ENCODE measurements around the gene MAN1A1.

DNA sequence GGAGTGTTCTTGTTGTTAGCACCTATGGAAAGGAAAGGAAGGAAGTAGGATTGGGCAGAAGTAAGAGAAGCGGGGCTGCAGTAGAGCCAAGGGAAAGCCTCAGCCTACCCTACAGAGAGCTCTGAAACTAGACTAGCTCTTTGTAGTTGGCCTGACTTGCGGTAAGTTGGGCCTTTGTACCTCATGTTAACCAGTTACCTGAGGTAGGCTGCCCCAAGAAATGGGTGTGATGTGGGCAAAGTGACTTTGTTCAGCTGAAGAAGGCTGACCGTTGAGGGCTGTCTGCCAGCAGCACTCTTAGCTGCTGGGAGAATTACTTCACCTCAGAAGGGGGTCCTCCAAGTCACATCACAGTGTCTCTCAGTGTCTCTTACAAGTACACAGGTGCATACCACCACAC, 216.2 kb downstream of the MAN1A1 start:
- TF ChIP-seq, protein P1, sequence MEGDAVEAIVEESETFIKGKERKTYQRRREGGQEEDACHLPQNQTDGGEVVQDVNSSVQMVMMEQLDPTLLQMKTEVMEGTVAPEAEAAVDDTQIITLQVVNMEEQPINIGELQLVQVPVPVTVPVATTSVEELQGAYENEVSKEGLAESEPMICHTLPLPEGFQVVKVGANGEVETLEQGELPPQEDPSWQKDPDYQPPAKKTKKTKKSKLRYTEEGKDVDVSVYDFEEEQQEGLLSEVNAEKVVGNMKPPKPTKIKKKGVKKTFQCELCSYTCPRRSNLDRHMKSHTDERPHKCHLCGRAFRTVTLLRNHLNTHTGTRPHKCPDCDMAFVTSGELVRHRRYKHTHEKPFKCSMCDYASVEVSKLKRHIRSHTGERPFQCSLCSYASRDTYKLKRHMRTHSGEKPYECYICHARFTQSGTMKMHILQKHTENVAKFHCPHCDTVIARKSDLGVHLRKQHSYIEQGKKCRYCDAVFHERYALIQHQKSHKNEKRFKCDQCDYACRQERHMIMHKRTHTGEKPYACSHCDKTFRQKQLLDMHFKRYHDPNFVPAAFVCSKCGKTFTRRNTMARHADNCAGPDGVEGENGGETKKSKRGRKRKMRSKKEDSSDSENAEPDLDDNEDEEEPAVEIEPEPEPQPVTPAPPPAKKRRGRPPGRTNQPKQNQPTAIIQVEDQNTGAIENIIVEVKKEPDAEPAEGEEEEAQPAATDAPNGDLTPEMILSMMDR (conservative IDR thresholded peaks at IDR 0.05; ENCODE audit: low read length), result no peak
- TF ChIP-seq EZH2phosphoT487 (IDR thresholded peaks at IDR 0.05; ENCODE audit: borderline replicate concordance), result no peak

All from Loucy (cell line).